Trophoblast cell (in vitro differentiated cells and primary cell): Measurements from ENCODE around the gene PRKAR1B.

Experiments used
- DNase-seq, 2 donors: peaks; one replicate each; pipeline ENCODE4 v3.0.0-alpha.2; 2016
- H2AFZ ChIP-seq: 2 replicates; pipeline ENCODE4 v1.6.1; 2013; ENCODE audit warnings: low read length, moderate library complexity, mild to moderate bottlenecking; ENCODE audit not compliant: insufficient read depth, poor library complexity
- H2AK5ac ChIP-seq: 2 replicates; pipeline ENCODE4 v1.6.1; 2013; ENCODE audit warnings: mild to moderate bottlenecking, low read length
- H2BK120ac ChIP-seq: 2 replicates; pipeline ENCODE4 v1.6.1; 2013; ENCODE audit warnings: low read length, mild to moderate bottlenecking, moderate library complexity; ENCODE audit not compliant: insufficient read depth, poor library complexity
- H2BK12ac ChIP-seq: 2 replicates; pipeline ENCODE4 v1.6.1; 2013; ENCODE audit warnings: mild to moderate bottlenecking, low read length, moderate library complexity
- H2BK5ac ChIP-seq: 2 replicates; pipeline ENCODE4 v1.6.1; 2013; ENCODE audit warnings: low read length, low read depth, moderate library complexity, mild to moderate bottlenecking; ENCODE audit not compliant: poor library complexity
- H3K14ac ChIP-seq: 2 replicates; pipeline ENCODE4 v1.6.1; 2013; ENCODE audit warnings: mild to moderate bottlenecking, low read length
- H3K18ac ChIP-seq: 2 replicates; pipeline ENCODE4 v1.6.1; 2013; ENCODE audit warnings: mild to moderate bottlenecking, low read length
- H3K23ac ChIP-seq: 2 replicates; pipeline ENCODE4 v1.6.1; 2013; ENCODE audit warnings: low read length
- H3K27ac ChIP-seq: 2 replicates; pipeline ENCODE4 v1.5.1; 2013; ENCODE audit warnings: low read depth, mild to moderate bottlenecking, inconsistent platforms, low read length, moderate library complexity
- H3K27me3 ChIP-seq: 2 replicates; pipeline ENCODE4 v1.6.1; 2013; ENCODE audit warnings: inconsistent platforms, mild to moderate bottlenecking, low read length, moderate library complexity; ENCODE audit not compliant: insufficient read depth
- H3K36me3 ChIP-seq, 2 experiments: 1 replicate in 1 of 2; 2 replicates in 1 of 2; pipeline ENCODE4 v1.6.1; 2013; ENCODE audit warnings: low read length in 2 of 2, mild to moderate bottlenecking in 2 of 2, moderate library complexity in 1 of 2; ENCODE audit not compliant: insufficient read depth in 2 of 2, control insufficient read depth in 1 of 2
- H3K4ac ChIP-seq: 2 replicates; pipeline ENCODE4 v1.6.1; 2013; ENCODE audit warnings: low read depth, mild to moderate bottlenecking, low read length, moderate library complexity
- H3K4me1 ChIP-seq, 2 experiments: 1 replicate in 1 of 2; 2 replicates in 1 of 2; pipeline ENCODE4 v1.6.1; 2013; ENCODE audit warnings: low read length in 2 of 2, mild to moderate bottlenecking in 2 of 2, moderate library complexity in 1 of 2; ENCODE audit not compliant: insufficient read depth in 2 of 2, control insufficient read depth in 1 of 2
- H3K4me2 ChIP-seq: 2 replicates; pipeline ENCODE4 v1.6.1; 2013; ENCODE audit warnings: inconsistent platforms, mild to moderate bottlenecking, low read length, moderate library complexity
- H3K4me3 ChIP-seq: 2 replicates; pipeline ENCODE4 v1.5.1; 2013; ENCODE audit warnings: mild to moderate bottlenecking, low read depth, low read length, inconsistent platforms
- H3K79me1 ChIP-seq: one replicate; pipeline ENCODE4 v1.6.1; 2013; ENCODE audit warnings: low read length
- H3K79me2 ChIP-seq: 2 replicates; pipeline ENCODE4 v1.6.1; 2013; ENCODE audit warnings: low read length, mild to moderate bottlenecking; ENCODE audit not compliant: control insufficient read depth, insufficient read depth, poor library complexity
- H3K9ac ChIP-seq: 2 replicates; pipeline ENCODE4 v1.6.1; 2013; ENCODE audit warnings: mild to moderate bottlenecking, low read length
- H3K9me3 ChIP-seq: 2 replicates; pipeline ENCODE4 v1.6.1; 2013; ENCODE audit warnings: low read depth, mild to moderate bottlenecking, control low read depth, inconsistent platforms, low read length; ENCODE audit not compliant: insufficient read depth
- H4K12ac ChIP-seq: 2 replicates; pipeline ENCODE4 v1.6.1; 2013; ENCODE audit warnings: low read depth, mild to moderate bottlenecking, low read length, moderate library complexity
- H4K8ac ChIP-seq: 2 replicates; pipeline ENCODE4 v1.6.1; 2013; ENCODE audit warnings: low read depth, mild to moderate bottlenecking, low read length, moderate library complexity
- H4K91ac ChIP-seq: one replicate; pipeline ENCODE4 v1.6.1; 2013; ENCODE audit warnings: low read depth, mild to moderate bottlenecking, low read length, moderate library complexity
- WGBS: extraction: QIAGEN DNeasy Blood & Tissue Kit; methylation state at CpG from one replicate; pipeline ENCODE4 v1.1.7; 2013; ENCODE audit warnings: missing lambda C conversion rate; ENCODE audit not compliant: insufficient read length, insufficient coverage; ENCODE audit errors: extremely low coverage; 5-methylcytosine and 5-hydroxymethylcytosine counted together

Gene PRKAR1B

DNA sequence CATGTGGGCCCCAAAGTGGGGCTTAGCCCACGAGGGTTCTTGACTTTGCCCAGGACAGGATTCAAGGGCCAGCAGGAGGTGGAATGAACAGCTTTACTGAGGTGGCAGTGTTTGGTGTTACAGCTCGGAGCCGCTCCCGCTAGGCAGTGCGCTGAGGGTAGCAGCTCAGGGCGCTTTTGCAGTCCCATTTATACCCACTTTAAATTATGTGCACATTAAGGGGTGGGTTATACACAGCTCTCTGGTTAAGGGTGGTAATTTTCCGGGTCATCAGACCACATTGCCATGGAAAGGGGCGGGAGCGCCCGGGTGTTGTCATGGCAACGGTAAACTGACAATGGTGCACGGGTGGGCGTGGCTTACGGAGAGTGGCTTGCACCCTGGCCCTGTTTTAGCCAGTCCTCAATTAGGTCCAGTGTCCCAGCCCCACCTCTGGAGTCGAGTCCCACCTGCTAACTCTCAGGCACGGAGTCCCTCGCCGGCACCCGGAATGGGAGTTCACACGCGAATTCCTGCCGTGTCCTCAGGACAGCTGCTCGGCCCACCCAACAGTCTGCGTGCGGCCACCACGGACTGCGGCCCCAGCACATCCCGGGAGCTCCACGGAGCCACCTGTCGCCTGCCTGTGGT, 149.2 kb downstream of the PRKAR1B start:
- no peak overlapping the region for H2BK12ac ChIP-seq
- no peak overlapping the region for H4K8ac ChIP-seq
- no peak overlapping the region for H2BK120ac ChIP-seq
- no peaks in the 10 kb centered on the region for H3K27me3 ChIP-seq
- peaks cover 3% of the 10 kb centered on the region for H3K9me3 ChIP-seq
- H2AK5ac ChIP-seq = no peak overlapping the region
- H3K4me2 ChIP-seq = no peak overlapping the region
- H3K9ac ChIP-seq = no peak overlapping the region
- H3K4ac ChIP-seq = no peak overlapping the region
- H3K79me2 ChIP-seq = no peaks in the 10 kb centered on the region
- H2BK5ac ChIP-seq = no peak overlapping the region
- no peak overlapping the region for H3K27ac ChIP-seq
- H2AFZ ChIP-seq = no peak overlapping the region
- no CpG with 5 or more reads among the region's 30 CpGs for WGBS
- H3K36me3 ChIP-seq = no peaks in the 10 kb centered on the region
- no peaks in the 10 kb centered on the region for H3K79me1 ChIP-seq
- H3K18ac ChIP-seq = no peak overlapping the region
- no peak overlapping the region for H4K91ac ChIP-seq
- no peaks in the 10 kb centered on the region for H3K4me1 ChIP-seq
- no peak overlapping the region for H3K23ac ChIP-seq
- no peak overlapping the region for H3K4me3 ChIP-seq
- DNase-seq = no peak
- H4K12ac ChIP-seq = no peak overlapping the region
- H3K14ac ChIP-seq = no peak overlapping the region

DNA sequence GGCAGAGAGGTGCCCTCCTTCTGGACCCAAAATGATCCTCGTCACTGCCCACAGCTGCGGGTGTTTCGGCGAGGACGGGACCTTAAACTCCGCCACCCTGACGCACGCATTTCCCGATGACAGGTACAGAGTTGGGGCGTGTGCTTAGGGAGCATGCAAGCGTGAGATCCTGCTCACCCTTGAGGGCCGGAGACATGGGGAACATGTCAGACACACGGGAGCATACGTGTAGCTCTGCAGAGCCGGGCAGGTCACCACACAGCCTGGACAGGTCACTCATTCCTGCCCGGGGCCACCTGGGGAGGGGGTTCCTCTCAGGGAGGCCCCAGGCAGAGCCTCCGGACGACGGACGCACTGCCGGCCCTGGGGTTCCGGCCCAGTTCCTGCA, 149.8 kb downstream of the PRKAR1B start:
- Histone ChIP-seq H4K91ac (no peak overlapping the region), H2BK5ac (no peak overlapping the region), H3K14ac (no peak overlapping the region), H2AK5ac (no peak overlapping the region), H3K79me1 (no peaks in the 10 kb centered on the region), H3K4me2 (no peak overlapping the region), H3K4ac (no peak overlapping the region), H3K23ac (no peak overlapping the region), H4K8ac (no peak overlapping the region), H3K18ac (no peak overlapping the region), H3K27ac (no peak overlapping the region), H4K12ac (no peak overlapping the region), H3K27me3 (no peaks in the 10 kb centered on the region), H2AFZ (no peak overlapping the region), H3K4me1 (no peaks in the 10 kb centered on the region), H3K9me3 (peaks cover 3% of the 10 kb centered on the region), H2BK120ac (no peak overlapping the region), H3K79me2 (no peaks in the 10 kb centered on the region), H3K36me3 (no peaks in the 10 kb centered on the region), H3K4me3 (no peak overlapping the region), H2BK12ac (no peak overlapping the region), H3K9ac (no peak overlapping the region)
- DNase-seq = no peak
- WGBS = no CpG with 5 or more reads among the region's 22 CpGs

DNA sequence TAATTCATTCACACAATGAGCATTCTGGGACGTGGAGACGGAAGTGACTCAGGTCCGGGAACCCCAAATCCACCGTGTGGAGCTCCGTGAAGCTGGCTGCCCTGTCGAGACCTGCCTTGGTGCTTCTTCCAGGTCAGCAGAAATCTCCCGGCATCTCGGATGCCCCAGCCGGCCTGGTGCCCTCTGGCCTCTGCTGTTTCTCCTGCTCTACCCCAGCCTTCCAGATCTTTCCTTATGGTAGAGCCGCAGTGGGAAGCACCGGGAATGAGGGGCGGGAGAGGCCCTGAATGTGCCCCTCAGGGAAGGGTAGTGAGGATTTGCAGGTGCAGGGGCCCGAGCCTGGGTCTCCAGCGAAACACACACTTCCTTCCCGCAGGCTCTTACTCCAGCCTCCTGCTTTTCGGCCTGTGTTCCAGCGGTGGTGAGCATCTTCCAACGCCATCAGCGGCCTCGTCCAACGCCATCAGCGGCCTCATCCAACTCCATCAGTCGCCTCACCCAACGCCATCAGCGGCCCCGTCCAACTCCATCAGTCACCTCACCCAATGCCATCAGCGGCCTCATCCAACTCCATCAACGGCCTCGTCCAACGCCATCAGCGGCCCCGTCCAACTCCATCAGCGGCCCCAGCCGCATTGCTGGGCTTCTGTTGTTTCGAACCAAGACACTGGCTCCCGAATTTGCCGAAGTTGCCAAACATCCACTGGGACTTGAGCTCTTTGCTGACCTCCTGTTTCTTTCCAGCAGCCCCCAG, 150.4 kb downstream of the PRKAR1B start:
- no peak overlapping the region for H4K91ac ChIP-seq
- no peaks in the 10 kb centered on the region for H3K36me3 ChIP-seq
- no peak overlapping the region for H2BK5ac ChIP-seq
- H3K9ac ChIP-seq = no peak overlapping the region
- no peaks in the 10 kb centered on the region for H3K79me1 ChIP-seq
- no peak overlapping the region for H2AFZ ChIP-seq
- no peak overlapping the region for H3K23ac ChIP-seq
- WGBS = no CpG with 5 or more reads among the region's 37 CpGs
- no peak overlapping the region for H3K4ac ChIP-seq
- no peak overlapping the region for H3K14ac ChIP-seq
- peaks cover 3% of the 10 kb centered on the region for H3K9me3 ChIP-seq
- H4K12ac ChIP-seq = no peak overlapping the region
- no peak overlapping the region for H4K8ac ChIP-seq
- no peak overlapping the region for H3K27ac ChIP-seq
- H3K79me2 ChIP-seq = no peaks in the 10 kb centered on the region
- DNase-seq = no peak
- H3K18ac ChIP-seq = no peak overlapping the region
- H3K4me1 ChIP-seq = no peaks in the 10 kb centered on the region
- H3K4me2 ChIP-seq = no peak overlapping the region
- H2BK120ac ChIP-seq = no peak overlapping the region
- no peak overlapping the region for H3K4me3 ChIP-seq
- no peak overlapping the region for H2BK12ac ChIP-seq
- no peaks in the 10 kb centered on the region for H3K27me3 ChIP-seq
- H2AK5ac ChIP-seq = no peak overlapping the region

DNA sequence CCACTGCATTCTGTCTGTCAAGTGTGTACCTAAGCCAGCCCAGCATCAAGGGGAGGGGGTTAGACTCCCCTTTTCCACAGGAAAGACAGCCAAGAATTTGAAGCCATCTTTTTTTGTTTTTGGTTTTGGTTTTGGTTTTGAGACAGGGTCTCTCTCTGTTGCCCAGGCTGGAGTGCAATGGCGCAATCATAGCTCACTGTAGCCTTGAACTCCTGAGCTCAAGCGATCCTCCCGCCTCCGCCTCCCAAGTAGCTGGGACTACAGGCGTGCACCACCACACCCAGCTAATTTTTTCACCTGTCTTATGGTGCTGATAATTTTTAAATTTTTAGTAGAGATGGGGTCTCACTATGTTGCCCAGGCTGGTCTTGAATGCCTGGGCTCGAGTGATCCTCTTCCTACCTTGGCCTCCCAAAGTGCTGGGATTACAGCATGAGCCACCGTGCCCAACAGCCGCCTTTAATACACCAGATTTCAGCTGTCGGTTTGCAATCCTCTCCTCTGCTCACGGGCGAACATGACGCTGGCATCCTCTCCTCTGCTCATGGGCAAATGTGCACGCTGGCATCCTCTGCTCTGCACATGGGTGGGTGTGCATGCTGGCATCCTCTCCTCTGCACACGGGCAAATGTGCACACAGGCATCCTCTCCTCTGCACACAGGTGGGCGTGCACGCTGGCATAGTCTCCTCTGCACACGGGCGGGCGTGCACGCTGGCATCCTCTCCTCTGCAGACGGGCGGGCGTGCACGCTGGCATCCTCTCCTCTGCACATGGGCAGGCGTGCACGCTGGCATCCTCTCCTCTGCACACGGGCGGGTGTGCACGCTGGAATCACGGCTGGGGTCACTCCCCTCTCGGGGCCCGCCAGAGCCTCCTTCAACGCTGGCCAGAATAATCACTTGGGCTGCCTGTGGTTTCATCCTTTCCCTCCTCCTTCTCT, 151.4 kb downstream of the PRKAR1B start:
- H3K18ac ChIP-seq = no peak overlapping the region
- H4K8ac ChIP-seq = no peak overlapping the region
- no peaks in the 10 kb centered on the region for H3K79me1 ChIP-seq
- WGBS = no CpG with 5 or more reads among the region's 33 CpGs
- no peaks in the 10 kb centered on the region for H3K79me2 ChIP-seq
- H2AK5ac ChIP-seq = no peak overlapping the region
- no peak overlapping the region for H2AFZ ChIP-seq
- H3K27ac ChIP-seq = no peak overlapping the region
- no peak overlapping the region for H3K4me3 ChIP-seq
- H4K91ac ChIP-seq = no peak overlapping the region
- H3K27me3 ChIP-seq = no peaks in the 10 kb centered on the region
- no peak overlapping the region for H2BK5ac ChIP-seq
- peaks cover 3% of the 10 kb centered on the region for H3K9me3 ChIP-seq
- no peak overlapping the region for H3K4me2 ChIP-seq
- no peak overlapping the region for H3K14ac ChIP-seq
- no peak overlapping the region for H2BK12ac ChIP-seq
- no peak for DNase-seq
- no peak overlapping the region for H2BK120ac ChIP-seq
- no peaks in the 10 kb centered on the region for H3K36me3 ChIP-seq
- no peak overlapping the region for H3K23ac ChIP-seq
- no peak overlapping the region for H4K12ac ChIP-seq
- no peak overlapping the region for H3K4ac ChIP-seq
- H3K4me1 ChIP-seq = no peaks in the 10 kb centered on the region
- H3K9ac ChIP-seq = no peak overlapping the region
